ENCODE results near the gene ABLIM1. TPM values are rescaled to one million over a fixed set of nuclear protein-coding genes. Genes with fewer than 3 reads are reported as not detected.
A peak's percentile ranks its signal among the peaks of the same experiment; 100 is the strongest.

Gene ABLIM1
- total and polyA plus RNA-seq, 4 experiments from 2014 or later, result 129 to 202 (median 188) TPM

DNA sequence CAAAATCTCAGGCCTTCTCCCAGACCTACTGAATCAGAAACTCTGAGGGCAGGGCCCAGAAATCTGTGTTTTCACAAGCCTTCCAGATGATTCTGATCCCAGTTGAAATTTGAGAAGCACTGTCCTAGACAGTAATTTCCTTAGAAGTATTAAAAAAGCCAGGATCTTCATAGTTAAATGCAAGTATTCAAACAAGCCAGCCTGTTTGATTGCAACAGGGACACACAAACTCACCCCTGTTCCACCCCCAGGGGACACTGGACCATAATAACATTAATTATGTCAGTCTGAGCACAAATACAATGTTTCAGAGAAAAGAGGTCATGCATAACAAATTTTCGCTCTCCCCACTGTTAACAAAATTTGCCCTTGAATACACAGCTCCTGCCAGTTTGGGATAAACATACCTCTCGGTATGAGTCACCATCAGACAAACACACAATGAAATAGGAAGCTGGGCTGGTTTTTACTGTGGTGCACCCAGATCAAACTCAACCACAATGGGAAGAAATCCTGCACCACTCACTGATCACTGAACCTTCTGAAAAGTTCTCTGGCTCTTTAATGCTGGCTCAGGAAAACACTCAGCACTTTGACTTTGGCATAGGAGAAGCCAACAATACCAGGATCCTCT lies 34.3 kb downstream of the ABLIM1 start:
- intact Hi-C loops (cut with micrococcal nuclease), result no loop called here
- peaks cover 0 to 22% (median 7%) of the 10 kb centered on the region in 8 donors for H3K9me3 Mint-ChIP-seq
- CTCF ChIA-PET (ENCODE audit: partially characterized antibody), result no interaction called here
- H3K4me1 Mint-ChIP-seq, result no peaks in the 10 kb centered on the region
- no peak for DNase-seq
- Histone ChIP-seq H3K4me3 (ENCODE audit: low read length in 2 of 2) (no peak overlapping the region), H3K4me1 (ENCODE audit: insufficient read depth, low read length) (no peaks in the 10 kb centered on the region), H3K27ac (ENCODE audit: low read depth, low read length) (no peak overlapping the region), H3K9me3 (ENCODE audit: control insufficient read depth in 1 of 2, low read length in 2 of 2) (no peaks in the 10 kb centered on the region), H3K36me3 (ENCODE audit: insufficient read depth, low read length) (no peaks in the 10 kb centered on the region), H3K27me3 (ENCODE audit: insufficient read depth, low read length) (no peaks in the 10 kb centered on the region)
- POLR2A ChIA-PET (ENCODE audit: partially characterized antibody), result interaction anchor here (0.7 kb wide), 1 partner anchor 75 kb away, joined by 3 read pairs; no protein-coding TSS in a partner anchor
- H3K4me3 Mint-ChIP-seq, result no peak overlapping the region
- H3K36me3 Mint-ChIP-seq, result no peaks in the 10 kb centered on the region
- H3K27me3 Mint-ChIP-seq, result peaks cover 0 to 4% of the 10 kb centered on the region in 2 donors
- peak overlapping the region in 1 of 7 donors; percentile 44 for H3K27ac Mint-ChIP-seq

DNA sequence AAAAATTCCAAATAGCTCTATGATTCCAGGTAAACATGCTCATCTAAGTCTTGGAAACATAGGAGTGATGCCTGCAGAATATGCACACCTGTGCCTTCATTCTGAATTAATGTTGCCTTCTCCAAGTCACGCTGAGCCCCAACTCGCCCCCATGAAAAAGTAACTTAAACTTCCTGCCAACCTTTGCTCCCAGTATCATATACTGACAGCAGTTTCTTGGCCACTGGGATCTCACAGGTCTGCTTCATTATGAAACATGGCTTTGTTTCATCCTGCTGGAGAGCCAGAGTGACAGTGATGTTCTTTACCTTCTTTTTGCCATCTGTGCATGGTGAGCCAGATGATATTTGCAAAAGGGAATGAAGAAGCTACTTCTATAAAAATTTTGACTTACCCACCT lies 34.9 kb downstream of the ABLIM1 start:
- CTCF ChIA-PET (ENCODE audit: partially characterized antibody), result no interaction called here
- Mint-ChIP-seq H3K9me3 (peaks cover 0 to 22% (median 7%) of the 10 kb centered on the region in 8 donors), H3K36me3 (no peaks in the 10 kb centered on the region), H3K4me3 (no peak overlapping the region), H3K27me3 (peaks cover 0 to 3% of the 10 kb centered on the region in 2 donors), H3K27ac (no peak overlapping the region), H3K4me1 (no peaks in the 10 kb centered on the region)
- no peak for DNase-seq
- H3K4me3 ChIP-seq (ENCODE audit: low read length in 2 of 2), result no peak overlapping the region
- no peaks in the 10 kb centered on the region for H3K36me3 ChIP-seq (ENCODE audit: insufficient read depth, low read length)
- no peaks in the 10 kb centered on the region for H3K9me3 ChIP-seq (ENCODE audit: control insufficient read depth in 1 of 2, low read length in 2 of 2)
- intact Hi-C loops (cut with micrococcal nuclease), result no loop called here
- POLR2A ChIA-PET (ENCODE audit: partially characterized antibody), result interaction anchor here (0.7 kb wide), 1 partner anchor 74 kb away, joined by 3 read pairs; no protein-coding TSS in a partner anchor
- no peaks in the 10 kb centered on the region for H3K4me1 ChIP-seq (ENCODE audit: insufficient read depth, low read length)
- no peak overlapping the region for H3K27ac ChIP-seq (ENCODE audit: low read depth, low read length)
- H3K27me3 ChIP-seq (ENCODE audit: insufficient read depth, low read length), result no peaks in the 10 kb centered on the region

DNA sequence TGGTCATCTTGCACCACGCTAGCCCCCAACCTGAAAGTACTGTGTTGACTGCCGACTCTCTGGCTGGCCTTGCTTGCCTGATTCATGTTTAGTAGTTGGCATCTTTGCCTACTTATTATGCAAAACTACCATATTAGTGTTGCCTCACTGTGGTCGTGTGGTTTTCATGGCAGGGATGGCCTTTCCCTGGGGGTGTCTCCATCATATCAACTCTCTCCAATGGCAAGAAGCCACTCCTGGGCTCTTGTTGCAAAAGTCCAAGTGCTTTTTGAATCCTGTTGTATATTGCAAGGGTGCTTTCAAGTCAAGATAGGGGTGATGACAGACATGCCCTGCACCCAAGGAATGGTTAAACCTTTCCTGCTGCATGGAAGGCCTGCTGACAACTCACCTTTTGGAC lies 39.4 kb downstream of the ABLIM1 start:
- Histone ChIP-seq H3K36me3 (ENCODE audit: insufficient read depth, low read length) (no peaks in the 10 kb centered on the region), H3K4me3 (ENCODE audit: low read length in 2 of 2) (no peak overlapping the region), H3K9me3 (ENCODE audit: control insufficient read depth in 1 of 2, low read length in 2 of 2) (no peaks in the 10 kb centered on the region), H3K27ac (ENCODE audit: low read depth, low read length) (no peak overlapping the region), H3K4me1 (ENCODE audit: insufficient read depth, low read length) (no peaks in the 10 kb centered on the region), H3K27me3 (ENCODE audit: insufficient read depth, low read length) (no peaks in the 10 kb centered on the region)
- H3K27me3 Mint-ChIP-seq, result no peaks in the 10 kb centered on the region
- intact Hi-C loops (cut with micrococcal nuclease), result no loop called here
- ChIA-PET POLR2A (ENCODE audit: partially characterized antibody) (no interaction called here), CTCF (ENCODE audit: partially characterized antibody) (no interaction called here)
- DNase-seq, result no peak
- peaks cover 0 to 4% (median under 1%) of the 10 kb centered on the region in 8 donors for H3K9me3 Mint-ChIP-seq
- H3K4me3 Mint-ChIP-seq, result no peak overlapping the region
- no peaks in the 10 kb centered on the region for H3K36me3 Mint-ChIP-seq
- H3K27ac Mint-ChIP-seq, result no peak overlapping the region
- H3K4me1 Mint-ChIP-seq, result peaks cover 4 to 7% (median 6%) of the 10 kb centered on the region in 4 donors

DNA sequence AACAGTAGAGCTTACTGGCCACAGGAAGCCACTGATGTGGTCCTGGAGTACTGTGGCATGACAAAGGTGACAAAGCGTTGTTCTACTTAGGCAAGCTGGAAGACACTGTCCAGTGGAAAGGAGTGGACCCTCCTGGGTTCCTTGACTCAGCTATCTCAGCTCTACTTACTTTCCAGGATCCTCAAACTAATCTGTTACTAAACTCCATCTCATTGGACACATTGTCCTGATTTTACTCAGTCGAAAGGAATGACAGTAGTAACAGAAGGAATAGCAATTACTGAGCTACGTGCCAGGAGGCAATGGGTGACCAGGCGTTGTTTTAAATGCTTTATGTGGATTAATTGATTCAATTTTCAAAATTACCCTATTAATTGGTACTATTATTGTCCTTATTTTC lies 41.6 kb downstream of the ABLIM1 start:
- Mint-ChIP-seq H3K4me3 (no peak overlapping the region), H3K27me3 (no peaks in the 10 kb centered on the region), H3K27ac (no peak overlapping the region), H3K36me3 (no peaks in the 10 kb centered on the region), H3K4me1 (peaks cover 4 to 11% (median 6%) of the 10 kb centered on the region in 4 donors), H3K9me3 (peaks cover 0 to 2% (median 0%) of the 10 kb centered on the region in 8 donors)
- no peaks in the 10 kb centered on the region for H3K4me1 ChIP-seq (ENCODE audit: insufficient read depth, low read length)
- H3K4me3 ChIP-seq (ENCODE audit: low read length in 2 of 2), result no peak overlapping the region
- H3K36me3 ChIP-seq (ENCODE audit: insufficient read depth, low read length), result no peaks in the 10 kb centered on the region
- H3K27me3 ChIP-seq (ENCODE audit: insufficient read depth, low read length), result no peaks in the 10 kb centered on the region
- no peaks in the 10 kb centered on the region for H3K9me3 ChIP-seq (ENCODE audit: control insufficient read depth in 1 of 2, low read length in 2 of 2)
- ChIA-PET CTCF (ENCODE audit: partially characterized antibody) (interaction anchor here (0.9 to 1.3 kb wide), 2 partner anchors 11 to 78 kb away, joined by 4 read pairs; no protein-coding TSS in a partner anchor), POLR2A (ENCODE audit: partially characterized antibody) (no interaction called here)
- H3K27ac ChIP-seq (ENCODE audit: low read depth, low read length), result no peak overlapping the region
- no peak for DNase-seq
- intact Hi-C loops (cut with micrococcal nuclease), result no loop called here

DNA sequence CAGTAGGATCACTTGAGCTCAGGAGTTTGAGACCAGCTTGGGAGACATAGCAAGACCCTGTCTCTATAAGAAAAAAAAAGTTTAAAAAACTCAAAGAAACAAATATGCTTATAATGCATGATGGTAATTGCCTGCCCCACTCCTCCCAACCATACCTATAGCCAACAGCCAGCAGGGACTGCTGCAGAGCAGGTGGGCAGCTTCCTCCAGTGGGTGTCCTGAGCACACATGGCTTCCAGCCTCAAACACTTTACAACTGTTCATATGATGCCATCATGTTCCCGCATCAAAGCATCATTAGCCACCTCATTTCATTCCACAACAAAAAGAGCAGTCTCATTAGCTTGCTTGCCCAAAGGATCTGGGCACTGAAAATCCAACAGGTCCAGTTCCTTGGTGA lies 42.0 kb downstream of the ABLIM1 start:
- Mint-ChIP-seq H3K27ac (no peak overlapping the region), H3K4me3 (no peak overlapping the region), H3K27me3 (no peaks in the 10 kb centered on the region), H3K4me1 (peaks cover 4 to 11% (median 6%) of the 10 kb centered on the region in 4 donors), H3K9me3 (peaks cover 0 to 2% (median 0%) of the 10 kb centered on the region in 8 donors), H3K36me3 (no peaks in the 10 kb centered on the region)
- no peak for DNase-seq
- Histone ChIP-seq H3K36me3 (ENCODE audit: insufficient read depth, low read length) (no peaks in the 10 kb centered on the region), H3K27me3 (ENCODE audit: insufficient read depth, low read length) (no peaks in the 10 kb centered on the region), H3K27ac (ENCODE audit: low read depth, low read length) (no peak overlapping the region), H3K9me3 (ENCODE audit: control insufficient read depth in 1 of 2, low read length in 2 of 2) (no peaks in the 10 kb centered on the region), H3K4me3 (ENCODE audit: low read length in 2 of 2) (no peak overlapping the region), H3K4me1 (ENCODE audit: insufficient read depth, low read length) (no peaks in the 10 kb centered on the region)
- intact Hi-C loops (cut with micrococcal nuclease), result no loop called here
- ChIA-PET POLR2A (ENCODE audit: partially characterized antibody) (no interaction called here), CTCF (ENCODE audit: partially characterized antibody) (interaction anchor here (0.9 to 1.3 kb wide), 2 partner anchors 10 to 78 kb away, joined by 4 read pairs; no protein-coding TSS in a partner anchor)

DNA sequence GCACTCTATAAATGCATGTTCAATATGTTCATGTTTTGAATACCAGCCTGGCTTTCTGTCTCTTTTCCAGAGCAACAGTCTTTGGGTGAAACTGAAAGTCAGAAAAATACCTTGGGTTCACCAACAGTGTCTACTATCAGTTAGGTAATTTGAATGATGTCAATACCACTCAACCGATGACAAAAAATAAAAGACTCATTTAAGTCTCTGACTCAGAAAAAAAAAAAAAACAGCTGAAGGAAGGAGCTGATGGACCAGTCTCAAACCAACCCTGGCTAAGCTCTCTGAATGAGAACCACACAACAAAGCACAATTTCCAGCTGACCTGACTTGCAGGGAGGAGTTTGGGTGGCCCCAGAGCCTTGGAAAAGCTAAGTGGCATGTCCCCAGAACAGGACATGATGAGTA lies 42.5 kb downstream of the ABLIM1 start:
- no peaks in the 10 kb centered on the region for H3K4me1 ChIP-seq (ENCODE audit: insufficient read depth, low read length)
- peak overlapping the region in 3 of 8 donors; percentile 1 to 16 (median 12) for H3K4me3 Mint-ChIP-seq
- no peak overlapping the region for H3K4me3 ChIP-seq (ENCODE audit: low read length in 2 of 2)
- no peaks in the 10 kb centered on the region for H3K9me3 ChIP-seq (ENCODE audit: control insufficient read depth in 1 of 2, low read length in 2 of 2)
- POLR2A ChIA-PET (ENCODE audit: partially characterized antibody), result no interaction called here
- CTCF ChIA-PET (ENCODE audit: partially characterized antibody), result interaction anchor here (0.9 to 1.5 kb wide), 3 partner anchors 10 to 79 kb away, joined by 3 to 4 read pairs (median 4); no protein-coding TSS in a partner anchor
- peak in 1 of 5 donors; percentile 5 for DNase-seq
- H3K9me3 Mint-ChIP-seq, result peaks cover 0 to 2% (median 0%) of the 10 kb centered on the region in 8 donors
- H3K27ac Mint-ChIP-seq, result peak overlapping the region in 3 of 7 donors; percentile 28 to 65 (median 33)
- H3K27ac ChIP-seq (ENCODE audit: low read depth, low read length), result no peak overlapping the region
- no peaks in the 10 kb centered on the region for H3K36me3 ChIP-seq (ENCODE audit: insufficient read depth, low read length)
- no peaks in the 10 kb centered on the region for H3K27me3 ChIP-seq (ENCODE audit: insufficient read depth, low read length)
- H3K4me1 Mint-ChIP-seq, result peaks cover 4 to 11% (median 6%) of the 10 kb centered on the region in 4 donors
- intact Hi-C loops (cut with micrococcal nuclease), result no loop called here
- no peaks in the 10 kb centered on the region for H3K36me3 Mint-ChIP-seq
- no peaks in the 10 kb centered on the region for H3K27me3 Mint-ChIP-seq

DNA sequence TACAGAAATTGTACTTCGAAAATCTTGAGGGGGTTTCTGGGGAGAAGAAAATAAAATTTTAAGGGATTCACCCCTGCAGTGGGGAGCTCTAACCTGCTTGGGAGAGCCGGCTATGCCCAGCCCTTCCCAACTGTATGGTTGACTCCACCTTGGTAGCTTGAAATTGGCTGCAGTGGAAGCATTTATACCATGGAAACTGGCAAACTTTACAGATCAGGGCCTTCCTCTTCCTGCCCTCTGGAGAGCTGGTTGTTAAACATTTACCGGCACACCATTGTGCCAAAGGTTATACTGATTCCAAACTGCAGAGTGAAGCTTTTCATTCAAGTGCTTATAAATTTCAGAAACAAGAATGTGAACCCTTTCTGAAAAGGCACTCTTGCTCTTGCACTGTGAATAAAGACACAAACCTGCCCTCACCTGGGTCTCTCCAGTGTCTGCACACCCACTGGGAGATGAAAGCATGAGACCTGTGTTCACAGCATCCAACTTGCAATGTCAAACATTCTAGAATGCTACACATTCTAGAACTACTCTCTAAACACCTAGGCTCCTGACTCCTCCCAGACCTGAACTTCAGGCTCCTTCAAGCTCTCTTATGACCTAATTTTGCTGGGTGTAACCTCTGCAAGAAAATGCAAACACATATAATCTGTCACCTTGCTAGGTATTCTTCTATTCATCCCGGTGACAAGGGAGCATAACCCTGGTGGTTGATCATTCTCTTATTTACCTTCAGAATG lies 44.7 kb downstream of the ABLIM1 start:
- Histone ChIP-seq H3K4me3 (ENCODE audit: low read length in 2 of 2) (no peak overlapping the region), H3K36me3 (ENCODE audit: insufficient read depth, low read length) (no peaks in the 10 kb centered on the region), H3K4me1 (ENCODE audit: insufficient read depth, low read length) (no peaks in the 10 kb centered on the region), H3K27me3 (ENCODE audit: insufficient read depth, low read length) (no peaks in the 10 kb centered on the region), H3K27ac (ENCODE audit: low read depth, low read length) (no peak overlapping the region), H3K9me3 (ENCODE audit: control insufficient read depth in 1 of 2, low read length in 2 of 2) (no peaks in the 10 kb centered on the region)
- no peaks in the 10 kb centered on the region for H3K27me3 Mint-ChIP-seq
- no peaks in the 10 kb centered on the region for H3K36me3 Mint-ChIP-seq
- H3K4me3 Mint-ChIP-seq, result no peak overlapping the region
- H3K4me1 Mint-ChIP-seq, result peaks cover 4 to 11% (median 6%) of the 10 kb centered on the region in 4 donors
- ChIA-PET CTCF (ENCODE audit: partially characterized antibody) (interaction anchor here (1.0 kb wide), 1 partner anchor 24 kb away, joined by 3 read pairs; no protein-coding TSS in a partner anchor), POLR2A (ENCODE audit: partially characterized antibody) (no interaction called here)
- intact Hi-C loops (cut with micrococcal nuclease), result no loop called here
- peak overlapping the region in 2 of 7 donors; percentile 10 to 49 for H3K27ac Mint-ChIP-seq
- peaks cover 0 to 2% (median 0%) of the 10 kb centered on the region in 8 donors for H3K9me3 Mint-ChIP-seq
- no peak for DNase-seq

Data from CD4-positive, alpha-beta memory T cell (primary cell).